Measurements from ENCODE around the gene WRAP73. TPM values are rescaled to one million over a fixed set of nuclear protein-coding genes. Genes with fewer than 3 reads are reported as not detected.

WRAP73 gene
- total RNA-seq, 1 experiment from 2014 or later = 47.9 TPM

DNA sequence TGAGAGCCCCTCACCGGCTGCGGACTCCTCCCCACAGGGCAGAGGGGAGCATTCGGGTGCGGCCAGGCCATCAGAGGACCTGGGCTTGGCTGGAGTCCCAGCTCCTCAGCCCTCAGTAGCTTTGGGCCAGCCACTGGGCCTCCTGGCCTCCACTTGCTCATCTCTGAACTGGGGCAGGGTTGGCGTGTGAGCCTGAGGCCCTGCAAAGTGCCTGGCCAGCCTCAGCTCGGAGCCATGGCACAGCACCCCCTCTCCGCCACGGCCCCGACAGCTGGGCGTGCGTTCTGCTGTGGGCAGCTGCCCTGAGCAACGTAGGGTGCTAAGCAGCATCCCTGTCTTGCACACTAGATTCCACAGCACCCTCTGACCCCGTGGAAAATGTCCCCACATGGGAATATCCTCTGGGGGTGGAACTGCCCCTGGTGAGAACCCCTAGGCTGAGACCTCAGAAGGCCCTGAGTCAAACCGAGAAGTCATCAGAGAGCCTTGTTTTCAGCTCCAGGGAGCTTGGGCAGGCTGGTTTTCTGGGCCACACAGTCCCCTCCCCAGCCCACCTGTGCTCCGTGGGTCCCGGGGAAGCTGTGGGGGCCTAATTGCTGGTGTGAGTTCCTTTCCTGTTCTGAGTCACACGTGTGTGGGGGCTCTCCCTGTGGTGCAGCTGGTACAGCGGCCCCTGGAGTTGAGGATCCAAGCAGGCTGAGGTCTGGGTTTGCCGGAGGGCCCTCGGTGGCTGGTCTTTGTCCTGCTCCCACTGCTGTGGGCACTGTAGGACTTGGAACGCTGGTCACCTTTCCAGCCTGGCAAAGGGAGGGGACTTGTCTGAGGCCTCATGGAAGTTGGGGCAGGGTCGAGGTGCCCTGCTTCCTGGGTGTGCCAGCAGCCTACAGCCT lies 26.9 kb upstream of the WRAP73 start:
- Histone ChIP-seq H3K4me3 (no peak overlapping the region), H3K36me3 (no peaks in the 10 kb centered on the region), H3K4me1 (peaks cover 24% of the 10 kb centered on the region), H3K27me3 (no peaks in the 10 kb centered on the region), H3K27ac (no peak overlapping the region), H3K9me3 (replicated peaks) (no peaks in the 10 kb centered on the region)
- no peak for DNase-seq

DNA sequence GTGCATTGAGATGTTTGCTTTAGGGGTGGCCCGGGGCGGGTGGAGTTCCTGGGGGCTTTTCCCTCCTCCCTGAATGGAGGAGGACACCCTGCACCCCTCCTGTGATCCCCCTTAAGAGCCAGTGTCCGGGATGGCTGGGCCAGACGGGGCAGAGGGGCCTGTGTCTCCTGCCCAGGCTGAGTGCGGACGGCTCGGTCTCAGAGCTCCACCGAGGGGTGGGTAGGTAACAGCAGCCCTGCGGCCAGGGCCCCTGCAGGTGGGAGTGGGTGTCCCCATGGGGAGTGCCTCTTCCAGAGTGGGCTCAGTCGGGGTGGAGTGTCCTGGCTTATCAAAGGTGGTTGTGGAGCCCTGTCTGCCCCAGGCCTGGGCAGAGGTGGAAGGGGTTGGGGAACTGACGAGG lies 25.5 kb upstream of the WRAP73 start:
- no peak for DNase-seq
- H3K36me3 ChIP-seq = no peaks in the 10 kb centered on the region
- no peak overlapping the region for H3K4me3 ChIP-seq
- H3K27ac ChIP-seq = no peak overlapping the region
- no peaks in the 10 kb centered on the region for H3K9me3 ChIP-seq (replicated peaks)
- H3K27me3 ChIP-seq = no peaks in the 10 kb centered on the region
- peaks cover 25% of the 10 kb centered on the region for H3K4me1 ChIP-seq

DNA sequence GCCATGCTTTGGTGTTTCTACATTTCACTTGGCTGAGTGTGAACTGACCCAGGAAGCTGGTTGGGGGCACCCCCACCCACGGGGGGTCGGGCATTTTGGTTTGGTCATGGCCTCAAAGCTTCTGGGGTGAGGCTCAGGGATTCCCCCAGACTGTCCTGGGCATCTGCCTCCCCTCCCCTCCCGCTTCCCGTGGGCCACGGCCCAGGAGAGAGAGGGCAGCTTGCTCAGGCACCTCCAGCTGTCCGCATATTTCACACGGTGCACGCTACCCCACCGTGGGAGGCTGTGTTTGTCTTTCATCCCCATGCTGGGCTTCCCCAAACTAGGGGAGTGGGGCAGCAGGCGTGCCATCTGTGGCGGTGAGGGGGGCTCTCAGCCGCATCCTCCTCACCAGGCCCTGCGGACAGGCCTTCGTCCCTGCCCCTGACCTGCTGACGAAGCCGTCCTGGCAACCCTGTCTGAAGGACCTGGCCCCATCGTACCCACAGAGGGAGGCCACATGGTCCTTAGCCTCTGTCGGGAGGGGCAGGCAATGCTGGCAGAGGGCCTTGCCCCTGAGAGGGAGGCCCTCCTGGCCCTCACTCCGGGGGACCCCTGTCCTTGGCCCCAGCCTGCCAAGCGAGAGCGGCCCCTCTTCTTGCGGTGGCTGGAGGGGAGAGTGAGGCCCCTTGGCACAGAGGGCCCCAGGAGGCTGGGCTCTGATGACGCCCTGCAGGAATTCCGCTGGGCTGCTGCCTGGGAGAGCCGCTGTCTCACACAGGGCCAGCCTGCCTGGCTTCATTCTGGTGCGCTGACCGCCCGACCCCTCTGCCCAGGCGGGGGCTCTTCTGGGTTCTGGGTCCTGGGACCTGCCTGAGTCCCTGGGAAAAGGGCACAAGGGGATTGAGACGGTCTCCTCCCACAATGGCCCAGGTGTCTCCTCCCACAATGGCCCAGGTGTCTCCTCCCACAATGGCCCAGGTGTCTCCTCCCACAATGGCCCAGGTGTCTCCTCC lies 24.5 kb upstream of the WRAP73 start:
- H3K27me3 ChIP-seq = no peaks in the 10 kb centered on the region
- H3K9me3 ChIP-seq (replicated peaks) = no peaks in the 10 kb centered on the region
- DNase-seq = peak; percentile 88 to 89
- peak overlapping the region; percentile 22 for H3K4me3 ChIP-seq
- H3K27ac ChIP-seq = peak overlapping the region; percentile 92
- H3K4me1 ChIP-seq = peaks cover 25% of the 10 kb centered on the region
- H3K36me3 ChIP-seq = no peaks in the 10 kb centered on the region

DNA sequence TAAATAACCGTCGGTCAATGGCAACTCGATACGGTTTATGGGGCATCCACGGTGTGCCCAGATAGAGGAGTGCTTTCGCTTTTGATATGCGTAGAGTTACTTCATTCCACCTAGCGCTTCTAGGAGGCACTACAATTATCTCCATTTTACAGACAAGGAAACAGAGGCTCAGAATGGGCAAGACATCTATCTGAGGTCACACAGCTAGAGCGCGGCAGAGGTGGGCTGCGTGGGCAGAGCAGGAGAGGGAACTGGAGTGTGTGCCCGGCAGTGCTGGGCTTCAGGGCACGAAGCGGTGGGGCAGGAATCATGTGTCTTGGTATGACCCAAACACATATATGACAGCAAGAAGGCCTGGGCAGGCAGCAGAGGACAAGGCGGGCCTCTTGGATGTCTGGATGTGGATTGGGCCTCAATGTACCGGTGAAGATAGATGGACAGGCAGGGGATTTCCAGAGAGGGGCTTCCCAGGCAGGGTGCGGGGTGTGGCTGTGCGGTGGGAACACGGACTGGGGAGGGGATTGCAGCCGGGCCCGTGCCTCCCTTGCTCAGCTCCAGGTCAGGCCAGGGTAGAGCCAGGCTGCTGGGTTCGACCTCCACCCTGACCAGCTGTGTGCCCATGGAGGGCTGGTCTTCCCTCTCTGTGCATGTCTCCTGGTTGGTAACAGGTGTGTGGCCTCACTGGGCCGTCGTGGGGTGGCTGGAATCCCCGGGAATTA lies 23.6 kb upstream of the WRAP73 start:
- peak overlapping the region; percentile 92 for H3K27ac ChIP-seq
- H3K27me3 ChIP-seq = no peaks in the 10 kb centered on the region
- H3K4me3 ChIP-seq = no peak overlapping the region; the same call in 1 of the 2 replicates
- no peaks in the 10 kb centered on the region for H3K36me3 ChIP-seq
- peaks cover 30% of the 10 kb centered on the region for H3K4me1 ChIP-seq
- H3K9me3 ChIP-seq (replicated peaks) = no peaks in the 10 kb centered on the region
- no peak for DNase-seq

DNA sequence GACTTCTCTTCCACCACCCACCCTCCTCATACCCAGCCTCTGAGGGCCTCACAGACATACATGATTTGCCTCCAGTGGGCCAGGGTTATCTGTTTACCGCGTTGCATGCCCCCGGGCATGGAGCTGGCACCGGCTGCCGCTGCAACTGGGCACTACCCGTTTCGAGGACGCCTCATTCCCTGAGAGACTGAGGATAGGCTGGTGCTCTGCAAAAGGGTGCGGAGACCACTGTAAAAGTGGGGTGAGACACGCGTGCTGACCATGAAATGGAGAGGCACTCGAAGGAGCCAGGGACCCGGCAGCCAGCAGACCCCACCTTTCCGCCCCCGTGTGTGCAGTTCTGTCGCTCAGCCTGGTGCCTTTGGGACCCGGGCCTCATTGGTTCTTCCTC lies 23.1 kb upstream of the WRAP73 start:
- H3K27me3 ChIP-seq = no peaks in the 10 kb centered on the region
- H3K36me3 ChIP-seq = no peaks in the 10 kb centered on the region
- H3K4me3 ChIP-seq = no peak overlapping the region
- H3K27ac ChIP-seq = no peak overlapping the region
- DNase-seq = no peak
- no peaks in the 10 kb centered on the region for H3K9me3 ChIP-seq (replicated peaks)
- peaks cover 34% of the 10 kb centered on the region for H3K4me1 ChIP-seq

DNA sequence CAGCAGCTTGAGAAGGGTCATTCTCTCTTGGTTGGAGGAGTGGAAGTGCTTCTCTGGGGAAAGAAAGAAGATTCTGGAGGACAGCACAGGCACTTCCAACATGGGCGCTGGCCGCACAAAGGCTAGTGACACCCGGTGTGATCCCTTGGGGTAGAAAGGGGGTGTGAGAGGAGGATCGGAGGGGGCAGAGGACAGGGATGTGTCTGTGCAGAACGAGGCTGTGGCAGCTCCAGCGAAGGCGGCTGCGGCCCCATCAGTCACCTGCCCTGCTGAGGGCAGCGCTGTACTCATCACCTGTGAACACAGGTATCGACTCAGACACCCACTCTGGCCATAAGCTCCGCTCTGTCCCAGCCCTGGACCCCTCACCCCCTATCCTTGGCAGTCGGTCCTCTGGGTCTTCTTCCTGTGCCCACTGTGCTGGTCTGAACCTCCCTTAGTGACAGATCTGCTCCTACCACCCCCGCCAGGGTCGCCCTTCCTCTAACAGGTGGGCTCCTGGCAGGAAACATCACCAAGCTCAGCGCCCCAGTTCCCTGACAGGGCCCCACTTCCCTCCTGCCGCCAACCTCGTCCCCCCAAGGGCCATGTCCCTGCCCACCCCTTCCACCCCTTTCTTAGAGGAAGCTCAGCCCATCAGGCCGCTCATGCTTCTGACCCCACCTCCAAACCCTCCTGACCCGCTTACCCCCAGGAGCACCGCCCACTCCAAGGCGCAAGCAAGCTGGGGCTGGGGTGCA lies 22.5 kb upstream of the WRAP73 start:
- no peaks in the 10 kb centered on the region for H3K9me3 ChIP-seq (replicated peaks)
- H3K27me3 ChIP-seq = no peaks in the 10 kb centered on the region
- H3K27ac ChIP-seq = no peak overlapping the region
- peaks cover 34% of the 10 kb centered on the region for H3K4me1 ChIP-seq
- no peak overlapping the region for H3K4me3 ChIP-seq
- H3K36me3 ChIP-seq = no peaks in the 10 kb centered on the region
- DNase-seq = no peak

DNA sequence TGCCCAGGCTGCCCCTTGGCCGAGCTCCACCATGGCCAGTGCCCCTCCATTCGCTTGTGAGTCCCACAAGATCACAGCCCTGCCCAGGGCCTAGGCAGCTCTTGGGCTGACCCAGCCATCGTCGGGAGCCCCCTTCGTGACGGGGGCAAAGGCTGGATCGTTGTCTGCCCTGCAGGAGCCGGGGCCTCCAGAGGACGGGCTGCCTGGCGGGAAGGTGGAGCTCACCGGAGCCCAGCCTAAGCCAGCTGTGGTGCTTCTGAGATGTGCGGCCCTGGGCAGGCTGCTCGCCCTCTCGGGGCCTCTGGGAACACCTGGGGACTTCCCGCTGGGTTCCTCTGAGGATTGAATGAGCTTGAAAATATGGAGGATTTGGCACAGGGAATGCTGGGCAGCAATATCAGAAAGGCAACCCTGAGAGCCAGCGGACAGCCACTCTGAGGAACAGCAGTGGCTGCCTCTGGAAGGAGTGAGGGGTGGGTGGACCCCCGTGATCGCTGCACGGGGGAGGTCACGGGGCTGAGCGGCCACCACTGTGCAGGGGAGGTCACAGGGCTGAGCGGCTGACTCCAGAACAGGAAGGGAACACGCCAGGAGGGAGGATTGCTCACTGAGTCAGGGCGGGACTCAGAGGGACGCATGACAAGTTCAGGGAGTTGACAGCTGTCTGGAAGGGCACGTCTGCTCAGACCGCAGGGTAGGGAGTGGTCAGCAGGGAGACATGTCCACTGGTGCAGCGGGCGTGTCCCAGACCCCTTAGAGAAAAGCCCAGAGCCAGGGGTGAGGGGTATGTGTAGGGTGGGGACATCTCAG lies 21.7 kb upstream of the WRAP73 start:
- Histone ChIP-seq H3K4me3 (no peak overlapping the region), H3K4me1 (peaks cover 32% of the 10 kb centered on the region), H3K9me3 (replicated peaks) (no peaks in the 10 kb centered on the region), H3K27me3 (no peaks in the 10 kb centered on the region), H3K27ac (no peak overlapping the region), H3K36me3 (no peaks in the 10 kb centered on the region)
- no peak for DNase-seq

DNA sequence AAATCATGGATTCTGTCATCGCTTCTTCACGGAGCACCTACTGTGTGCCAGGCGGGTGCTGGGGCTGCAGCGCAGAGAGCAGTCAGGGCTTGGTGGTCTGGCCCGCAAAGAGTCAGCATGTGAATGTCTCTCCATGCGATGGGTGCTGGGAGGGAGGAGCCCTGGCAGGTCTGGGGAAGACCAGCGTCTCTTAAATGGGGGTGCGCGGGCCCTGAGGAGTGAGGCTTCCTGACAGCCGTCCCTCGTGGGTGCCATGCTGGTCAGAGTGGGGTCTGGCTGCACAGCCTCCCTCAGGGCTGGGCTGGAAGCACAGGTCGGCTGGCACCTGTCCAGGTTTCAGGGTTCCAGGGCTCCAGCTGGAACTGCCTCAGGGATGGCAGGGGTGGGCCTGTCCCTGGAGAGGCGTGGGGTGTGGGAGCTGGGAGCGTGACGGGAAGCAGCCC lies 20.9 kb upstream of the WRAP73 start:
- DNase-seq = no peak
- Histone ChIP-seq H3K27me3 (no peaks in the 10 kb centered on the region), H3K4me3 (no peak overlapping the region), H3K9me3 (replicated peaks) (no peaks in the 10 kb centered on the region), H3K36me3 (no peaks in the 10 kb centered on the region), H3K4me1 (peaks cover 32% of the 10 kb centered on the region), H3K27ac (no peak overlapping the region)

DNA sequence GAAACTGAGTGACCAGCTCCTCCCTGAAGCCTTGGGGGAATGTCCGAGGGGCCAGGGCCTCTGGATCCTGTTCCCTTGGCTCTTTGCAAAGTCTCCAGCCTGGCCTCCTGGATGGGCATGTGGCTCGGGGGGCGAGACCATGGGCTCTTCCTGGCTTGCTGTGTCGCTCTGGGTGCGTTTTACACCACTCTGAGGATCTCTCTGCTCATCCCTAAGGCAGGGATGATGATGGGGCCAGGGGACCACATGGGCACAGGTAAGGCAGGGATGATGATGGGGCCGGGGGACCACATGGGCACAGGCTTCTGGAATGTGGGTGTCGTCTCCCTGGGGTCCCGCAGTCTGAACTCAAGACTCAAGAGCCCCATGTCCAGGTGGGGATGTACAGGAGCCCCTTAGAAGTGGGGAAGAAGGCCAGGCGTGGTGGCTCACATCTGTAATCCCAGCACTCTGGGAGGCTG lies 20.1 kb upstream of the WRAP73 start:
- no peak for DNase-seq
- H3K27me3 ChIP-seq = no peaks in the 10 kb centered on the region
- H3K9me3 ChIP-seq (replicated peaks) = no peaks in the 10 kb centered on the region
- no peak overlapping the region for H3K27ac ChIP-seq
- no peaks in the 10 kb centered on the region for H3K36me3 ChIP-seq
- no peak overlapping the region for H3K4me3 ChIP-seq
- peaks cover 32% of the 10 kb centered on the region for H3K4me1 ChIP-seq

DNA sequence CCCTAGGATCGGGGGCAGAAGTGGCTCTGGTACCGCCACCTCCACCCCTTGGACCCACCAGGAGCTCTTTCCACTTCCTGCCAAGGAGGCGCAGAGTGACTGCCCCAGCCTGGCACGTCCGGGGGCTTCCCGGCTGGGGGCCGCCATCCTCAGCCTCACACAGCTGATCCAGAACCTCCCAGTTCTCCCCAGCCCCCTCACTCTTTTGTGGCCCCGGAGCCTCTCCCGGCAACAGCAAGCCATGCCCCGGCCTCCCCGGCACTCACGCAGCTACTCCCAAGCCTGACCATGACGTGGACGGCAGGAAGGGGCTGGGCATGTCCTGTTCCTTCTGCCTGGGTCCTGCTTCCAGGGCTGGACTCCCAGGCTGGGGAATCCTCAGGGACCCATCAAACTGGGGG lies 19.5 kb upstream of the WRAP73 start:
- DNase-seq = no peak
- peaks cover 28% of the 10 kb centered on the region for H3K4me1 ChIP-seq
- H3K27me3 ChIP-seq = no peaks in the 10 kb centered on the region
- no peak overlapping the region for H3K27ac ChIP-seq
- no peaks in the 10 kb centered on the region for H3K9me3 ChIP-seq (replicated peaks)
- H3K4me3 ChIP-seq = no peak overlapping the region
- H3K36me3 ChIP-seq = no peaks in the 10 kb centered on the region

DNA sequence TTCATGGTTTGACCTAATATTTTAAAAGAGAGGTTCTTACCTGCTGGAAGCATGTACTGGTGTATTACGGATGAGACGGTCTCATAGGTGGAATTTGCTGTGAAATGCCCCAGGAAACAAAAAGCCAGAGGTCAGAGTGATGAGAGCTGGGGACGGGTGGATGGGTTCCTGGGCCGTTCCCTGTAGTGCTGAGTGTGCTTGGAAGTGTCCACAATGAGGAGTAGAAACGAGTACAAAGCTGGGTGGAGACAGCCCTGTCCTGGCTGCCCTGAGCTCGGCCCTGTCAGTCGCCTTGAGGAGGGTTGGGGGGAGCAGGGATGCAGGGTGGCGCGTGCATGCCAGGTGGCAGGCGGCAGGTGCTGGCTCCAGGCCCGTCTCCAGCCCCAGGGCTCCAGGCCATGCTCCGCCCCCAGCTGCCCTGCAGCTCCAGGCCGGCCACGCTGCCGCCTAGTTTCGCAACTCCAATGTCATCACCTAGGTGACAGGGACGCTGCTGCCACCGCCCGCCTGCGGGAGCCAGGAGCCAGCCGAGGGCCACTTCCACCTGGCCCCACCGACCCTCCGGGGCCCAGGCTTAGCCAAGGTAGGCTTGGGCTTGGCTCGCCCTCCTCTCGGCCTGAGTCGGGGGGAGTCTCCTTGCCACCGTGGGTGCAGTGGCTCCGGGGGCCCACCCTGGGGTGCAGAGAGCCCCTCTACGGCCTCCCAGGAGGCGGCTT lies 18.8 kb upstream of the WRAP73 start:
- H3K27ac ChIP-seq = no peak overlapping the region
- no peaks in the 10 kb centered on the region for H3K27me3 ChIP-seq
- H3K4me1 ChIP-seq = peaks cover 21% of the 10 kb centered on the region
- no peaks in the 10 kb centered on the region for H3K9me3 ChIP-seq (replicated peaks)
- no peak overlapping the region for H3K4me3 ChIP-seq
- no peaks in the 10 kb centered on the region for H3K36me3 ChIP-seq
- DNase-seq = peak; percentile 72

DNA sequence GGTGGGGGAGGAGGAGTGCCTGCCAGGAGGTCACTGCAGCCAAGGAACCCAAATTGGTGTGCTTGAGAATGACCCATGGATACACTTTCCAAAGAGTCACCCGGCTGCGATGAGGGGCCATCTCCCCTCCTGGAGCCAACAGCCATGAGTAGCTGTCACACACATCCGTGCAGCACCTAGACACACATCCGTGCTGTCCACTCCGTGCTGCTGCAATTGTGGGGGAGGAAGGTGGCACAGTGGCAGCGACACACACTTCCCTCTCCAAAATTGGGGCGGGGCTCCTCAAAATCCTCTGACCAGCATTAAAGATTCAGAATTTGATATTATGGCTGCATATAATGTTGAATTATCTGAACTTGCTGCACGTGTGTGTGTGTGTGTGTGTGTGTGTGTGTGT lies 18.2 kb upstream of the WRAP73 start:
- Histone ChIP-seq H3K36me3 (no peaks in the 10 kb centered on the region), H3K27ac (no peak overlapping the region), H3K4me3 (no peak overlapping the region), H3K27me3 (no peaks in the 10 kb centered on the region), H3K9me3 (replicated peaks) (no peaks in the 10 kb centered on the region), H3K4me1 (peaks cover 17% of the 10 kb centered on the region)
- no peak for DNase-seq

All from SJCRH30 (cell line).